ENCODE measurements around the gene UBE2O.

Gene UBE2O

DNA sequence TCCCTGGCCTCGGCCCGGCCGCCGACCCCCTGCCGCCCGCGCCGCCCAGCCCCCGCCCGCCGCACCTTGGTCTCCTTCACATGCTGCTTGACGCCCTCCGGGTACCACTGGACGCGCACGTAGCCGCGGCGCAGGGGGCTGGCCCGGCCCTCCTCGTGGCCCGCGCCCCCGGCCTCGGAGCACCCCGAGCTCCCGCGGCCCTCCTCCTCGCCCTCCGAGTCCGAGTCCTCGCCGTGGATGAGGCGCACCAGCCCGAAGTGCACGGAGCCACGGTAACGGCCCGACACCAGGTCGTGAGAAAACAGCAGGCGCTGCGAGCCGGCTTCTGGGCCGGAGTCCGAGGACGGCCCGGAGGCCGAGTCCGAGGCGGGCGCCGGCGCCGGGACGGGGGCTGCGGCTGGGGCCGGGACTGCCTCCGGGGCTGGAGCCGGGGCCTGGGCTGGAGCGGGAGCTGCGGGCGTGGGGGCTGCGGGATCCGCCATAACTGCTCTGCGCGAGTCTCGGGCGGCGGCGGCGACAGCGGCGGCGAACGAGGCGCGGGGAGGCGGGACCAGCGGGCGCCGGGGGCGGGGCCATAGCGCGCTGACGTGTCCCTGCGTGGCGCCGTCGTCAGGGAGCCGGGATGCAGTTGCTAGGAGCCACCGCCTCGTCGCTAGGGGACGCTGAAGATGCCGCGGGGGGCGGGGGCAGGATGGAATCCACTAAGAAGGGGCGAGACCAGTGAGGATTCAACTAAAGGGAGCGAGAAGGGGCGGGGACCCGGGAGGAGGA, at the start of gene UBE2O:
Gene UBE2O (minus strand): TSS at position 493 of the 771 bp plus-strand sequence. CDS start 11 bp downstream, at position 482.
- peak; percentile 98 for DNase-seq (ENCODE audit: low spot score)

DNA sequence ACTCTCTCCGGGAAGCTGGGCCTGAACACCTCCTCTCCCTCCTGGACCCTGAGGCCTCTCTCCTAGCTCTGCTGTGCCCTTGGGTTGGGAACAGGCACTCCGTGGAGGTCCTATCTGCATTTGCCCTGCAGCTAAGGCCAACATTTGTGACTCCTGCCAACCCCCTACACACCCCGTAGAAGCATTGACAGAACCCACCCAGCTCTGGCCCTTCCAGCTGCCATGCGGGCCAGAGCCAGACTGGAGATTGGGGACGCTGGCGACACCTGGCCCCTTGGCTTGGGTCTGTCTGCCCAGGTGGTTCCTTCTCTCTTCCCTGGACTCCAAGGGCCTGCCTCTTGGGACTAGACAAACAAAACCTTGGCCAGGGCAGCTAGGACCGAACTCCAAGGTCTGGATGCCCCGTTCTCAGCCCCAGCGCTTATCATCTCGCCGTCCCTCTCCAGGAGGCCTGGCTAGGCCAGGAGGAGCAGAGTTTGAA, 48.9 kb upstream of the UBE2O start:
- no peak for DNase-seq (ENCODE audit: low spot score)

DNA sequence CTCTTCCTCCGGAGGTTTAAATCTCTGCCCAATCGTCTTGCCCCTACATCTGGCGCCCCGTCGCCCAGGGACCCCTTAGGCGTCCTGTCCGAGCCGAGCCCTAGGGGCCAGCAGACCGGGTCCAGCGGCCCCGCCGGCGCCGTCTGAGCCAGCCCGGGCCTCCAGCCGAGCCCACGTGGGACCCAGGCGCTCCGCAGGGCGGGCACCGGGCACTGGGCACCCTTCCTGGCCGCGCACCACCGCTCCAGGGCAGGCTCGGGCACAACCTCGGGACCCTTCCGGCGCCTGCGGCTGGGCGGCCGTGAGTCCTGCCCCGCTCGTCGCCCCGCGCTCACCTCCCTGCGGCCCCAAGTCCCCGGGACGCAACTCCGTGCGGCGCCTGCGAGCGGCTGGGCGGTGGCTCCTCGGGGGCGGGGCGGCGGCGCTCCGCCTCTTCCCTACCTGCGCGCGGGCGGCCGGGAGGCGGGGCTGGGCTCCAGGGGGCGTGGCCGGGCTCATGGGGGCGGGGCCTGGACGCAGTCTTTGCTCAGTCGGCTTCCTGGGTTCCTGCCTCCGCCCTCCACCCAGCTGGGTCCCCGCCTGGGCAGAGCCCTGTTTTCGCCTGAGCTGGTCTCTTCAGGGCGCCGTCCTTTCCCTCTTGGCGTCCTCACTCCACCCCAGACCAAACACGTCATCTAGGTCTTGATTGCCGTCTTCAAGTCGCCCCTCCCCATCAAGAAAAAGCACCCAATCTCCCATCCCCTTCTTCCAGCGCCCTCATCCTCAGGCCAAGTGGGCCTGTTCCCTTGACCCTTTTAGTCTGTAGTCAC, 48.3 kb upstream of the UBE2O start, which contains the start of gene RHBDF2:
Gene RHBDF2 (minus strand): TSS at position 406 of the 809 bp plus-strand sequence. CDS start 19,899 bp downstream, outside the sequence.
- peak; percentile 98 for DNase-seq (ENCODE audit: low spot score)

DNA sequence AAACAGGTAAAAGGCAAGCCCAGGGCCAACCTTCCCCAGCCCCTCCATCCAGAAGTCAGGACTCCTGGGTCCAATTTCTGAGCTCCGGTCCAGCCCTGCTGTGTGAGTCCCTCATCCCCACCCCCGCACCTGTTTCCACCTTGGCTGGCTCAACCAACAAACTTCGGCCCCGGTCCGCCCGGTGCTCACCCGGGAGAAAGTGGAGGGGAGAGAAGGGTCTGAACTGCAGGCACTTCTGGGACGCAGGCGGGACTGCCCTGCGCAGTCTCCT, 47.7 kb upstream of the UBE2O start:
- DNase-seq (ENCODE audit: low spot score), result no peak

DNA sequence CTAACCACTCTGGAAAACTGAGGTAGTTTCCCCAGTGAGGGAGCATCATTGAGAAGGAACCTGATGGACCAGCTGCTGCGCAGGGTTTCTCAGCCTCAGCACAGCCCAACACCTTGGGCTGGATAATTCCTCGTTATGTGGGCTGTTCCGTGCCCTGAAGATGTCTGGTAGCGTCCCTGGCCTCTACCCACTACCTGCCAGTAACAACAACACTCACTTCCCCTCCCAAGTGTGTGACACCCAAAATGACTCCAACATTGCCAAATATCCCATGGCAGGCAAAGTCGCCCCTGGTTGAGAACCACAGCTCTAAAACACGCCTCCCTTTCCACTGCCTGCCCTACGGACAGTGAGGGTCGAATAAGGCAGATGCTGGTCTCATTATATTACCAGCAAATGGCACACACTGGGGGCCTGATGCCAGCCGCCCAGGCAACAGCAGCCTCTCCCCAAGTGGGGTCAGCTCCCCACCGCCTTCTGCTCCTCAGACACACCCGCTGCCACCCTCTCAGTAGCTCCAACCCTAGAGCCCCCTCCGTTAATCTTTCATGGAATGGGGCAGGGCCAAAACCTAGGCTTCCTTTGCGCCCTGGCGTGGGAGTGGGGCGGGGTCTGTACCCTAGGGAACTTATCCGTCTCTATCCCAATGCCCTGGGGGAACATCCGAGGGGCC, 47.3 kb upstream of the UBE2O start:
- DNase-seq (ENCODE audit: low spot score), result no peak

DNA sequence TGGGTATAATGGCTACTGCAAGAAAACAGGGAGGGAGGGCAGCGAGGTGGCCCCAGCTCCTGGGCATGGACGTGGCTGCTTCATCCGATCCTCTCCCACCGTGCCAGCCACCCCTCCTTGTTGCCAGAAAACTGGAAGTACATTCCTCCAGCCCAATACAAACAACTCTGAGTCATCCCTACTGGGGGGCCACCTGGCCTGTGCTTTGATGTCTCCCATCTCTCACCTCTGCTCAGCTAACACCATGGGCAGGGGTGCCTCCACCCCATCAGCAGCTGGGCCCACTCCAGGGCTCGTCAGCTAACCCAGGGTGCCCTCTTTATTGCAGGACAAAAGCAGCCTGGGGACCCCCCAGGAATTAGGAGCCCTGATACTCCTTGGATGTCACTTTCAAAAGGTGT, 46.3 kb upstream of the UBE2O start:
- DNase-seq (ENCODE audit: low spot score), result no peak

DNA sequence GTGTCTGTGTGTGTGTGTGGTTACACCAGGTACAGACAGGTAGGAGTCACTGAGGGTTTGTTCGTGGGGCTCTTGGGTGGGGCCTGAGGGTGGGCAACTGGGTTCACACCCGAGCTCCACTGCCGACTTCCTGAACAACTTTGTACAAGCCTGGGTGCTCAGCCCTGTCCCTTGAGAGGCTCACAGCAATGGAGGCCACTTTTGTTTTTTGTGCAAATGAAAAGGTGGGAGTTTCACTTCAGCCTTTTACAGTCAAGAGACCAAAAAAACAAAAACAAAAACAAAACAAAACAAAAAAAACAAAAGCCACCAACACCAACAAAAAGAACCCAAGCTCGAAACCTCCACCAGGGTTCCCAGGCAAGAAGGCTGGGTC, 45.9 kb upstream of the UBE2O start:
- no peak for DNase-seq (ENCODE audit: low spot score)

DNA sequence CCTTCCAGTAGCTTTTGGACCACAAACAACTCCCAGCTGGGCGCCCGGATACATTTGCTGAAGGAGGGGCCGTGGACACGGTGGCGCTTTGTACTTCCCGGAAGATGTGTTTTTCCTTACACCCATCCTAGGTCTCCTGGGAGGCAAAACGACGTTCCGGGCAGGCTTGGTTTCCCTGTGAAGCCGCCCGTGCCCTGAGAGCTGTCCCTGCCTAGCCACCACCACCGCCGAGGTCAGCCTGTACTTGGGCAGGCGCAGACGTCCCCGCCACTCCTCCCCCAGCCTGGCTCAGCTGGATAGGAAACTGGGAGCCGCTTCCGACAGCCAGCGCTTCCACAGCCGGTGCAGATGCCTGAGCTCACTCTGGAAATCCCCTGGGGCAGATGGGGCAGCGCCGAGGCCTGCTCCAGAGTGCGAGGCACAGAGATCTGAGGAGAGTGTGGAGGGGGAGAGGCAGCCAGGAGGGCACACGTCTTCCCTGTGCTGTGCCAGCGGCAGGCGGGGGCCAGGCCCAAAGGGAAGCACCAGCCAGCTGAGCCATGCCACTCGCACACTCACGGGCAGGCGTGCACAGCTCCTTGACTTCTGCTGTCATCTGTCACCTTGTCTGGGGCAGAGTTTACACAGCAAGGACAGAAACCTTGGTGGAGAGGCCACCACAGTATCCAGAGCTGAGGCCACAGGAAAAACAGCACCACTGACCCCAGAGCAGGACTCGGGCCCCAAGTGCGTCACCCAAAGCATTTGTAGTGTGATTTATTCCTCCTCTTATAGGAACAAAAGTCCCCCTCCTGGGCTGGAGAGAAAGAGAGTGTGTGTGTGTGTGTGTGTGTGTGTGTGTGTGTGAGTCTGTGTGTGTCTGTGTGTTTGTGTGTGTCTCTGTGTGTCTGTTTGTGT, 45.3 kb upstream of the UBE2O start:
- DNase-seq (ENCODE audit: low spot score), result peak; percentile 66

DNA sequence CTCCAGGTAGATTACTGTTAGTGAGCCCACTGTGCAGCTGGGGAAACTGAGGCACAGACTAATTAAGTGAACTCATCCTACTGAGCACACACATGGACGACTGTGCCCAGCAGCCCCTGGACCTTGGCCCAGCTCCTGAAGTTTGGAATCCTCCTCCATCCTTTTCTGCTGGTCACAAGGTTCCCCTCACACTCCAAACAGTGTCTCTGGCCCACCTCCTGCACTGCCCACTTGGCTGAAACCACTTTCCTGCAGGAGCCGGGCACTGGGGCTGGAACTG, 44.7 kb upstream of the UBE2O start:
- DNase-seq (ENCODE audit: low spot score), result no peak

DNA sequence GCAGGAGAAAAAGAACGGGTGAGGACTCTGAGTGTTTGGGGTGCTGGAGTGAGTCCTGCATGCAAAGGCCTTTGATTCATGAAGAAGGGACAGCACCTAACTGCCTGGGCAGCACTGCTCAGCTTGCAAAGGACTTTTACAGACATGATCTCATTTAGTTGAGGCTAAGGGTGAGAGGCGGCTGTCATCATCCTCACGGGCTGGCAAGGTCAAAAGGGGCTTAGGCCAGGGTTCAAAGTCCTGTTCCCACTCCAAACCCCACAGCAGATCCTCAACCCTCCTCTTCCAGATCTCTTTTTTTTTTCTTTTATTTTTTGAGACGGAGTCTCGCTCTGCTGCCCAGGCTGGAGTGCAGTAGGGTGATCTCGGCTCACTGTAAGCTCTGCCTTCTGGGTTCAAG, 43.5 kb upstream of the UBE2O start:
- DNase-seq (ENCODE audit: low spot score), result no peak

DNA sequence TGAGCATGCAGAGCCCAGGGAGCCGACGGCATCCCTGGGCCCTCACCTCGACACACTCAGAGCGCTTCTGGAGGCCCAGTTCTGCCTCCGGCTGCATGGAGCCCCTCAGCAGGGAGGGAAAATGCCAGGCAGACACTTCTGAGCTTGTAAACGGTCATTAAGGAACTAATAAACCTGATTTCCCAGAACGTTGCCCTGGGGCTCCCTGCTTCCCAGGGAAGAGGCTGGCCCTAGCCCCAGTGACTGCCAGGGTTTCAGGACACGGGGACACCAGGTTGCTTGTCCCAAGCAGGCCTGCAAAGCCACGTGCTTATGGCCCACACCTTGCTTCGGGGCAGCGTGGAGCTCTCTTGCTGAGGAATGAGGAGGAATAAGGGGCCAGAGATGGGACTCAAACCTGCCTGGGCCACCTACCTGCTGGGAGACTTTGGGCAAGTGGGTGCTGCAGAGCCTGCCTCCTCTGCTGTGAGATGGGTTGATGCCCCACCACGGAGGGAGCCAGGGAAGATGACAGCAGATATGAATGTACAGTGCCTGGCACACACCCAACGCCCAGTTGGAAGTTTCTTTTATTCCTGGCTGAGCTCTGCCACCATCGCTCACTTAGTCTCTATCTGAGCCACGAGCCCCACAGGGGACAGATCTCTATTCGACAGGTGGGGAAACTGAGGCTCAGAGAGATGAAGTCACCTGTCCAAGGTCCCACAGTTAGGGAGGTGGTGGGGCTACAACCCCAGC, 42.9 kb upstream of the UBE2O start:
- DNase-seq (ENCODE audit: low spot score), result no peak

DNA sequence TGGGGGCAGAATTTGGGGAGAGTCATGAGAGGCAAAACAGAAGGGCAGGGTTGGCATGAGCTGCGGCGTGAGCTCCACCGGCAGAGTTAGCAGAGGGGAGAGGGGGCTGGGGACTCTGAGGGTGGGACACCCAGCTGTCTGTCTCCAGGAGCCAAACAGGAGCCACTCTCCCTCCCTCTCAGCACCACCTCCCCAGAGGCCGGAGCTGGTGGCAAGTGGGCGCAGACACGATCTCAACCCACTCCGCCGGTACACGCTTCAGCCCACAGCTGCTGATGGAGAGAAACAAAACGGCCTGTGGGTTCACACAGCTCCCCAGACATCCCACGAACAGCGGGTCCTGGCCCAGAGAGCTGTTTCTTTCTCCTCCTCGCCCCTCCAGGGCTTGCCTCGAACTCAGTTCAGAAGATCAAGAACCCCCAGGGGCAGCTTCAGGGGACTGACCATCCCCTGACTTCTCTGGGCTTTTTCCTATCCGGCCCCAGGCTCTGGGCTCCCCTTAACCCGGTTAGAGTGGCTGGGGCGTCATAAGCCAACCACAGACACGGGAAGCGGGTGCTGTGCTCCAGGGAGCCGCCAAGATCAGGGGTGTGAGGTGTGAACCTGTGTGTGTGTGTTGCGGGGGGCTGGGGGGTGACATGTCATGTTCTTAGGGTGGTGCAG, 40.7 kb upstream of the UBE2O start:
- DNase-seq (ENCODE audit: low spot score), result no peak

DNA sequence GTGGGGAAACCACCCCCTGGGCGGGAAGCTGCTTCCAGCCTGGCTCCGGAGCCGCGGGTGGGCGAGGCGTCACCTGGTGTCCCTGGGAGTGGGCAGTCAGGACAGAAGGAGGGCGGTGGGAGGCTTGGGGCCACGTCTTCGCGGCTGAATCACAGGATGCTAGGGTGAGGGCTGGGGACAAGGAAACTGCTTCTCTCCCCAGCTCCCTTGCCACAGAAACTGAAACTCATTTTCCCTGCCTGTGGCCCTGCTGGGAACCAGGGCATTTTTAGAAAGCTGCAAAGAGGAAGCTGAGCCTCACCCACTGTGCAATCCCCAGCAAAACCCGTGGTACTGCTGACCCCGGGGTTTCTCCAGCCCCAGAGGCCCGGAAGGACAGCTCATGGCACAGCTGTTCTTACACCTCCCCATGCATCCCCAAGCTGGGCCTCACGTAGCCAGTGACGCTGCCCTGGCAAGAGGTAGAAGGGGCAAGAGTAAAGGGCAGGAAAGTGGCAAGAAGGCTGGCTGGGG, 40.1 kb upstream of the UBE2O start:
- no peak for DNase-seq (ENCODE audit: low spot score)

DNA sequence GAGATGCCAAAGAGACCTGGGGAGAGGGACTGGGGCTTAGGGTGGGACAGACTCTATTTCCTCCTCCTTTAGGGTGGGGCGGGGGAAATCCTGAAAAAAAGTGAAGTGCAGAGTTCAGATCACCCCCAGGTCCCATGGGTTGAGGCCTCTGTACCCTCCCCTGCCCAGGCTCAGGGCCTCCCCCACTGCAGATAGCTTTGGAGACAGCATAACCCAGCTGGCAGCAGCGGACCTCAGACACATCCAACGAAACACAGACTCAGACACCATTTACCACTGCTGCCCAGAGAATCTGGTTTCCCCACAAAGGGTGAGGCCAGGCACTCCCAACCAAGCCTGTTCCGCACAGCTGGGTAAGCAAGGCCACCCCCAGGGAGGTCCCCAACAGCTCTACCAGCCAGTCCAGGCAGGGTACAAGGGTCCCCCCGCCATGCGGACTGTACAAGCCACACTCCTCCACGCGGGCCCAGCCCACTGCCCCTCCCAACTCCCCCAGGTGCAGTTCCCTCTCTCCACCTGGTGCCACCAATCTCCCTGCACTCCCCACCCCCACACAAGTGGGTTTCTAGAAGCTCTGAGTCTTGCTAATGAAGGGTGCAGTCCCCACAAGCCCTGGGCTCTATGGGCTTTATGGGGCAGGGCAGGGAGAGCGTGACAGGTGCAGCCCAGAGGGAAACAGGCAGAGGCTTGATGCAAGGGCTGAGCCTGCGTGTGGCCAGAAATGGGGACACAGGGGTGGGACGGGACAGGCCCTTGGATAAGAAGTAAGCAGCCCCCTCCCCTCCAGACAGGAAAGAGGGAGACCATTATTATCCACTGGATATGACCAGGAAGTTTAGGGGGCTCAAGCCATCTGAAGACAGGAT, 39.4 kb upstream of the UBE2O start:
- DNase-seq (ENCODE audit: low spot score), result no peak

DNA sequence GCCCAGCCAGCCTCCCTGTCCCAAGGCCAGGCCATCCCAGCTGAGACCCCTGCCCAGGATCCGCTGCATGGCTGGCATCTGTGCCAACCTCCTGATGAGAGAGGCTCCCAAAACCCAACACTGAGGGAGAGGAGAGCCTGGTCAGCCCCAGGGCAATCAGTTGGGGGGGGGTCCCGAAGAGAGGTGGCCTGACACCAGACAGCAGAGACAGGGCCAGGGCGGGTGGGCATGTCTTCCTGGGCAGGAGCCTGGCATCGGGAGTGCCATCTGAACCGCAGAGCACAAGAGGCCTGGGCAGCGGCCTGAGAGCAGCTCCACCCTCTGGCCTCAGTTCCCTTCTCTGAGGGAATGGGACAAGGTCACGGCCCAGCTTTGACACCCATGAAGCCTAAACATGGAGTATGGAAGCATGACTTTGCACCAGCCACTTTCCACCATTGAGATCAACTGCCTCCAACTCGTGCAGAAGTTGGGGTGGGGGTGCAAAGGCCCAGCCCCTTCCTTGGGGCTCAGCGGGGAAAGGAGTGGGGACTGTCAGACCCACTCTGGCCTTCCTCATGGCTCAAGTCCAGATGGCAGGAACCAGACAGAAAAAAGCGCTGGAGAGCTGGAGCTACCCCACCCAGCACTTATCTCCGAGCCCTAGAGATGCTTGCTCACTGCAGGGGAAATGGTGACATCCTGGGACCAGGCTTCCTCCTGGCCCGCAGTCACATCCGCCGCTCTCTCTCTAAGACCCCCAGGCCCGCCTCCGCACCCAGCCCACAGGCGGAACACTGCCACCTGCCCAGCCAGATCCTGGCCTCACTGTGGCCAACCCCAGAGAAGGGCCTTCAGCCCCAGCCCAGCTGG, 38.5 kb upstream of the UBE2O start:
- DNase-seq (ENCODE audit: low spot score), result no peak

DNA sequence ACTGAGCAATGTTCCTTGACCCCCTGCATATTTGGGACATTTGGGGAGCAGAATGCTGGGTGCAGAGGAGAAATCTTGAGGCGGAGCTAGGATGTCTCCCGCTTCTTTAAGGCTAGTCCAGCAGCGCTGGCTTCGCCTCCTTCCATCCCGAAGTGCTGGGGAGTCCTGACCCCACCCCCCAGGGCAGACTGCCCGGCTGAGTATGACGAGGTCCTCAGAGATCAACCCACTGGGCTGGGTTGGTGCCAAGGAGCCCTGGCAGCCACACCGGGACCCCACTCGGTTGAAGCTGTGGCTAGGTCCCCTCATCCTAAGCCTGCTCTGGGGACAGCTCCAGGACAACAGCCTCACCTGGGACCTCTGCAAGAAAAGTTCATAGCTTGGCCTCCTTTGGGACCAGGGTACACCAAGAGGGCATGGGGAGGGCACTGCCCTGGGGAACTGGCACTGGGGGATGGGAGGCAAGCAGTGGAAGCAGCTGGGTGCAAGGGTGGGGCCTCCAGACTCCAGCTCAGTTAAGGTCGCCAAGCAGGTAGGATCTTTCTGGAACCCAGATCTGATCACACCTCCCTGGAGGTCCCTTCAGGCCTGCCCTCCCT, 37.3 kb upstream of the UBE2O start:
- DNase-seq (ENCODE audit: low spot score), result no peak

DNA sequence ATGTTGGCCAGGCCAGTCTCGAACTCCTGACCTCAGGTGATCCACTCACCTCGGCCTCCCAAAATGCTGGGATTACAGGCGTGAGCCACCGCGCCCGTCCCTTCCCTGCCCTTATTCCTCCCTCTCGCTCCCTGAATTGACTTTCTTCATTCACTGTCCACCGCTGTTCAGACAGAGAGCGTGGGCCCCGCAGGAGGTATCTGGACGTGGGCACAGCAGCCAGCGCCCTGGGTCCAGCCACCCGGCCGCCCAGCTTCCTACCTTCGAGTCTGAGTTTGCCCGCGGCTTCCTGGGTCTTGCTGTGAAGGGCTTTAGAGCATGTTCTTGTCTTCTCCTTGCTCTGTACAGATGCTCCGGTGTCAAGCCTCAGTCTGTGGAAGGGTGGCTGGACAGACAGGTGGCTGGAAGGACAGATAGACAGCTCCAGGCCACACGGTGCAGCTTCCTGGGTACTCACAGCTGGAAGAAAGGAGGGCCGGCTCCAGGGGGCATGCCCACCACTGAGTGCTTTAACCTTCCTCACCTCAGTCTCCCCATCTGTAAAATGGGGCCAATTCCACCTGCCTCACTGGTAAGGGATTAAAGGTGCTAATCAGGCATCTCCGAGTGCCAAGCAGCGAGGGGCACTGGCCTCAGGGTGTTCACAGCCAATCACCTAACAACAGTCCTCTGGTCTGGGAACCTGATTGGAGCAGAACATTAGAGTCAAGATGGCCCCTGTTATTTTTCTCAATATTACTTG, 34.7 kb upstream of the UBE2O start:
- DNase-seq (ENCODE audit: low spot score), result no peak

DNA sequence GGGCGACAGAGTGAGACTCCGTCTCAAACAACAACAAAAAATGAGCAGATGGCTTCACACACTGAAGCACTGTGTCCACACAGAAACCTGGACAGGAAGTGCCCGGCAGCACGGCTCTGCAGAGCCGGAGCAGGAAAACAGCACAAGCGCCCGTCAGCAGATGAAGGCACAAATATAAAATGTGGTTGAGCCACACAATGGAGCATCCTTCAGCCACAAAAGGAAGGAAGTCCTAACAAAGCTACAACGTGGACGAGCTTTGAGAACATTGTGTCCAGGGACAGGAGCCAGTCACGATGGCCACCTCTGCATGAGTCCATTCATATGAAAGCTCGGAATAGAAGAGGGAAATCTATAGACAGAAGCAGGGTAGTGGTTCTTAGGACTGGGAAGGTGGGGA, 32.6 kb upstream of the UBE2O start:
- DNase-seq (ENCODE audit: low spot score), result no peak
